IMR-90 (cell line): Measurements from ENCODE around the gene ABTB1. TPM values are rescaled to one million over a fixed set of nuclear protein-coding genes. Genes with fewer than 3 reads are reported as not detected.

Experiments
- ATAC-seq: fragments of 200-7000 bp; cut with Tn5 transposase; 2 replicates; pipeline ENCODE4 v1.9.1; 2020; ENCODE audit warnings: low read depth, mild to moderate bottlenecking, moderate library complexity
- BruUV-seq: library from RNA; stranded (reverse); fragments of 400-500 nt; replicated peaks from 2 replicates; lab custom pipeline; 2021; lab: Mats Ljungman, UMichigan
- CTCF ChIA-PET: fragments of 300-600 bp; formaldehyde crosslinking; extraction: SDS; loops from one replicate; lab custom pipeline; 2021; ENCODE audit warnings: antibody characterized with exemption; lab: Yijun Ruan, JAX
- POLR2A ChIA-PET: fragments of 300-600 bp; sonication (Branson Sonifier 250); formaldehyde crosslinking; loops from one replicate; lab custom pipeline; 2022; ENCODE audit warnings: antibody characterized with exemption; ENCODE audit not compliant: unreplicated experiment; lab: Charles Lee
- DNase-seq: peaks from one replicate; pipeline ENCODE4 v3.0.0; 2013
- H2AFZ ChIP-seq: replicated peaks from 2 replicates; pipeline ENCODE3; 2013; ENCODE audit warnings: low read length, mild to moderate bottlenecking; ENCODE audit not compliant: poor library complexity
- H2AK5ac ChIP-seq: 2 replicates; pipeline ENCODE4 v1.6.1; 2013; ENCODE audit warnings: low read depth, low read length, inconsistent platforms
- H2AK9ac ChIP-seq: replicated peaks from 2 replicates; pipeline ENCODE3; 2013; ENCODE audit warnings: mild to moderate bottlenecking, low read depth, low read length, moderate library complexity; ENCODE audit not compliant: poor library complexity
- H2BK120ac ChIP-seq: 2 replicates; pipeline ENCODE4 v1.6.1; 2013; ENCODE audit warnings: low read depth, low read length, inconsistent platforms
- H2BK15ac ChIP-seq: 3 replicates; pipeline ENCODE4 v1.6.1; 2013; ENCODE audit warnings: low read depth, low read length, inconsistent platforms
- H2BK20ac ChIP-seq: 2 replicates; pipeline ENCODE4 v1.6.1; 2013; ENCODE audit warnings: low read depth, mild to moderate bottlenecking, inconsistent platforms, low read length, moderate library complexity
- H2BK5ac ChIP-seq: 2 replicates; pipeline ENCODE4 v1.6.1; 2013; ENCODE audit warnings: mild to moderate bottlenecking, low read depth, low read length, inconsistent platforms; ENCODE audit not compliant: poor library complexity, severe bottlenecking
- H3K14ac ChIP-seq: replicated peaks from 2 replicates; pipeline ENCODE4 v1.6.1; 2013; ENCODE audit warnings: low read depth, low read length, inconsistent platforms
- H3K18ac ChIP-seq: 2 replicates; pipeline ENCODE4 v1.6.1; 2013; ENCODE audit warnings: low read depth, low read length, control low read depth
- H3K23ac ChIP-seq: 2 replicates; pipeline ENCODE4 v1.6.1; 2013; ENCODE audit warnings: low read depth, low read length, inconsistent platforms
- H3K27ac ChIP-seq: 2 replicates; pipeline ENCODE4 v1.5.1; 2013; ENCODE audit warnings: mild to moderate bottlenecking, control low read depth, low read length; ENCODE audit not compliant: insufficient read depth
- H3K27me3 ChIP-seq: 2 replicates; pipeline ENCODE4 v1.6.1; 2013; ENCODE audit warnings: low read length; ENCODE audit not compliant: control insufficient read depth, insufficient read depth
- H3K36me3 ChIP-seq: 2 replicates; pipeline ENCODE4 v1.6.1; 2013; ENCODE audit warnings: low read length, mixed read lengths; ENCODE audit not compliant: control insufficient read depth, insufficient read depth
- H3K4ac ChIP-seq: 2 replicates; pipeline ENCODE4 v1.6.1; 2013; ENCODE audit warnings: low read depth, low read length, inconsistent platforms
- H3K4me1 ChIP-seq: 2 replicates; pipeline ENCODE4 v1.6.1; 2013; ENCODE audit warnings: low read length, mixed read lengths; ENCODE audit not compliant: control insufficient read depth, insufficient read depth
- H3K4me2 ChIP-seq: 2 replicates; pipeline ENCODE4 v1.6.1; 2013; ENCODE audit warnings: low read depth, mild to moderate bottlenecking, control low read depth, low read length, moderate library complexity
- H3K4me3 ChIP-seq: 2 replicates; pipeline ENCODE4 v1.5.1; 2013; ENCODE audit warnings: low read depth, mild to moderate bottlenecking, control low read depth, low read length, moderate library complexity; ENCODE audit not compliant: insufficient read depth
- H3K56ac ChIP-seq: 2 replicates; pipeline ENCODE4 v1.6.1; 2013; ENCODE audit warnings: low read length, inconsistent platforms; ENCODE audit not compliant: insufficient read depth; ENCODE audit errors: extremely low read depth
- H3K79me1 ChIP-seq, 2 experiments: 2 replicates each; pipeline ENCODE4 v1.6.1; 2013; ENCODE audit warnings: low read length in 2 of 2, inconsistent platforms in 1 of 2, low read depth in 1 of 2
- H3K9ac ChIP-seq: 2 replicates; pipeline ENCODE4 v1.6.1; 2013; ENCODE audit warnings: low read depth, low read length, control low read depth
- H3K9me1 ChIP-seq: 2 replicates; pipeline ENCODE4 v1.6.1; 2013; ENCODE audit warnings: low read length, inconsistent platforms; ENCODE audit not compliant: insufficient read depth
- H3K9me3 ChIP-seq: 2 replicates; pipeline ENCODE4 v1.6.1; 2013; ENCODE audit warnings: low read length; ENCODE audit not compliant: control insufficient read depth, insufficient read depth
- H4K20me1 ChIP-seq: 2 replicates; pipeline ENCODE4 v1.6.1; 2013; ENCODE audit warnings: low read length, inconsistent platforms; ENCODE audit not compliant: insufficient read depth
- H4K5ac ChIP-seq: 2 replicates; pipeline ENCODE4 v1.6.1; 2013; ENCODE audit warnings: mild to moderate bottlenecking, low read depth, low read length, control low read depth
- H4K8ac ChIP-seq, 2 experiments: 2 replicates each; pipeline ENCODE4 v1.6.1; 2013; ENCODE audit warnings: low read depth in 2 of 2, low read length in 2 of 2, control low read depth in 1 of 2, inconsistent platforms in 1 of 2
- H4K91ac ChIP-seq: 2 replicates; pipeline ENCODE4 v1.6.1; 2013; ENCODE audit warnings: low read depth, low read length, inconsistent platforms; ENCODE audit not compliant: insufficient read depth
- BHLHE40 ChIP-seq: fragments of 150-350 bp; IDR thresholded peaks from 2 replicates; pipeline ENCODE4 v1.6.1; 2016; ENCODE audit warnings: mild to moderate bottlenecking, low read depth, low read length
- CEBPB ChIP-seq: IDR thresholded peaks from 2 replicates; pipeline ENCODE4 v1.6.1; 2012; ENCODE audit warnings: low read depth, low read length, improper control_type of control experiment
- CHD1 ChIP-seq: IDR thresholded peaks from 2 replicates; pipeline ENCODE4 v1.6.1; 2012; ENCODE audit warnings: low read depth, low read length, improper control_type of control experiment
- FOS ChIP-seq: fragments of 150-350 bp; IDR thresholded peaks from 2 replicates; pipeline ENCODE4 v1.6.1; 2016; ENCODE audit warnings: low read depth, low read length
- MAFK ChIP-seq: IDR thresholded peaks from 2 replicates; pipeline ENCODE4 v1.6.1; 2012; ENCODE audit warnings: low read depth, low read length, improper control_type of control experiment
- MAZ ChIP-seq: IDR thresholded peaks from 2 replicates; pipeline ENCODE4 v1.6.1; 2012; ENCODE audit warnings: low read depth, mild to moderate bottlenecking, low read length, improper control_type of control experiment, moderate library complexity, borderline replicate concordance
- MXI1 ChIP-seq: IDR thresholded peaks from 2 replicates; pipeline ENCODE4 v1.6.1; 2012; ENCODE audit warnings: low read depth, mild to moderate bottlenecking, low read length, moderate library complexity, borderline replicate concordance
- NFE2L2 ChIP-seq: fragments of 150-350 bp; IDR thresholded peaks from 2 replicates; pipeline ENCODE4 v1.6.1; 2016; ENCODE audit warnings: low read depth, mild to moderate bottlenecking, low read length
- POLR2A ChIP-seq: IDR thresholded peaks from 2 replicates; pipeline ENCODE4 v1.6.1; 2012; ENCODE audit warnings: mild to moderate bottlenecking, low read depth, low read length
- RAD21 ChIP-seq: IDR thresholded peaks from 2 replicates; pipeline ENCODE4 v1.6.1; 2012; ENCODE audit warnings: low read length, improper control_type of control experiment
- RCOR1 ChIP-seq: IDR thresholded peaks from 2 replicates; pipeline ENCODE4 v1.6.1; 2012; ENCODE audit warnings: mild to moderate bottlenecking, low read length, improper control_type of control experiment; ENCODE audit not compliant: insufficient replicate concordance
- RFX5 ChIP-seq: IDR thresholded peaks from 2 replicates; pipeline ENCODE4 v1.8.0; 2012; ENCODE audit warnings: low read depth, mild to moderate bottlenecking, low read length, moderate library complexity
- SMC3 ChIP-seq: fragments of 150-350 bp; IDR thresholded peaks from 2 replicates; pipeline ENCODE4 v1.6.1; 2016; ENCODE audit warnings: low read depth, mild to moderate bottlenecking, antibody characterized with exemption, low read length, moderate library complexity
- WGBS, 2 experiments: methylation state at CpG; one replicate each; pipeline versions ENCODE4 v1.1.5 to v1.1.7; 2013; ENCODE audit warnings: missing lambda C conversion rate in 2 of 2; ENCODE audit not compliant: insufficient read length in 1 of 2; ENCODE audit errors: extremely low coverage in 2 of 2; 5-methylcytosine and 5-hydroxymethylcytosine counted together
- dilution Hi-C: fragments of 300-500 bp; cut with HindIII; formaldehyde crosslinking; loops from one replicate; pipeline ENCODE4 v1.14.3; 2018; ENCODE audit warnings: low sequenced_read_pairs; ENCODE audit not compliant: unreplicated experiment
- in situ Hi-C: fragments of 300-500 bp; cut with MboI; formaldehyde crosslinking; loops from 3 replicates; pipeline ENCODE4 v1.14.3; 2019; ENCODE audit warnings: low sequenced_read_pairs, inconsistent platforms, mixed read lengths
- intact Hi-C: fragments of 100-400 bp; cut with micrococcal nuclease; formaldehyde crosslinking; loops from 2 replicates; pipeline ENCODE4 v1.10.0; 2022
- polyA plus RNA-seq, 3 experiments: library from polyadenylated mRNA; depleted of rRNA; stranded (reverse); fragments of >200 nt; gene quantifications; 2 replicates each; pipeline ENCODE4 v1.2.3, GENCODE V29; 2012; ENCODE audit warnings: low replicate concordance in 1 of 3
- total RNA-seq: library from RNA; depleted of rRNA; stranded (reverse); fragments of >200 nt; gene quantifications from 2 replicates; pipeline ENCODE4 v1.2.3, GENCODE V29; 2012
- TF ChIP-seq, protein P1 (sequence below): fragments of 150-350 bp; IDR thresholded peaks from 2 replicates; pipeline ENCODE4 v1.6.1; 2017; ENCODE audit warnings: mild to moderate bottlenecking, antibody characterized with exemption, low read length, low read depth
- TF ChIP-seq, protein P2 (sequence below): conservative IDR thresholded peaks from 2 replicates; pipeline ENCODE4 v1.5.1; 2012; ENCODE audit warnings: mild to moderate bottlenecking, low read depth, low read length, improper control_type of control experiment
- TF ChIP-seq, protein P3 (sequence below): fragments of 150-350 bp; IDR thresholded peaks from 2 replicates; pipeline ENCODE4 v1.6.1; 2016; ENCODE audit warnings: low read depth, mild to moderate bottlenecking, low read length, moderate library complexity, borderline replicate concordance

ABTB1 gene
- total and polyA plus RNA-seq, 2 of the 4 experiments (the other 2 are of a cell fraction), result 3.2 to 23.0 TPM

DNA sequence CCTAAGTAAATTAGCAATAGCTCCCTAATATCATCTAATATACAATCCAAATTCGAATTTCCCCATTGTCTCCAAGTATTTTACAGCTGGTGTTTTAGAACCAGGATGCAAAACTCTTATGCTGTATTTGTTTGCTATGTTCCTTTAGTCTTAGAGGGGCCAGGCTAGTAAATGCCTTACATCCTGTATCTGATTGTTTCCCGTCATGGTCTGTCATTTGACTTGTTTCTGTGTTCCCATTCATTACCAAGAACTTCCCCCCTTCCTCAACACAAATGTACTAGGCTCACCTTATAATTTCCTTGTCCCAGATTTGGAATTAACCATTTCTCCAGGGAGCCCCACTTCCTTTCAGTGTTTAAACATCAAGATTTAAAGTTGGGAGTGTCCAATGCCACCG is 54.1 kb downstream of the ABTB1 start:
- no peak overlapping the region for H3K56ac ChIP-seq
- intact Hi-C loops (no loop called here), dilution Hi-C loops (no loop called here), in situ Hi-C loops (no loop called here)
- H3K4me3 ChIP-seq, result no peak overlapping the region
- H2BK15ac ChIP-seq, result no peak overlapping the region
- H3K18ac ChIP-seq, result no peak overlapping the region
- H3K23ac ChIP-seq, result no peak overlapping the region
- no peak overlapping the region for H3K4me2 ChIP-seq
- peaks cover 14% of the 10 kb centered on the region for H3K9me1 ChIP-seq
- no peak overlapping the region for H3K9ac ChIP-seq
- ChIA-PET POLR2A (no interaction called here), CTCF (no interaction called here)
- no peak overlapping the region for H4K5ac ChIP-seq
- no CpG with 5 or more reads among the region's 3 CpGs for WGBS, 2 experiments
- H2AFZ ChIP-seq, result no peak overlapping the region
- BruUV-seq, result no TSS peak
- H4K20me1 ChIP-seq, result no peaks in the 10 kb centered on the region
- no peaks in the 10 kb centered on the region for H3K9me3 ChIP-seq
- no peak overlapping the region for H2AK9ac ChIP-seq
- H2BK20ac ChIP-seq, result no peak overlapping the region
- peaks cover 18 to 50% of the 10 kb centered on the region in 2 experiments; a peak in 2 of 4 replicates for H3K79me1 ChIP-seq
- no peak overlapping the region for H3K4ac ChIP-seq
- H2AK5ac ChIP-seq, result no peak overlapping the region
- no peaks in the 10 kb centered on the region; the same call in none of the 2 replicates for H3K36me3 ChIP-seq
- H2BK5ac ChIP-seq, result no peak overlapping the region
- peaks cover 10% of the 10 kb centered on the region for H3K4me1 ChIP-seq
- DNase-seq, result no peak
- no peak overlapping the region for H3K14ac ChIP-seq
- H2BK120ac ChIP-seq, result no peak overlapping the region
- no peak overlapping the region for H4K8ac ChIP-seq
- no peaks in the 10 kb centered on the region for H3K27me3 ChIP-seq
- no peak for ATAC-seq
- TF ChIP-seq MAZ (no peak), CHD1 (no peak), RCOR1 (no peak), CEBPB (no peak), MXI1 (no peak), MAFK (no peak), RAD21 (no peak), POLR2A (no peak), FOS (no peak), NFE2L2 (no peak), BHLHE40 (no peak), SMC3 (no peak), RFX5 (no peak)
- TF ChIP-seq, protein P1, sequence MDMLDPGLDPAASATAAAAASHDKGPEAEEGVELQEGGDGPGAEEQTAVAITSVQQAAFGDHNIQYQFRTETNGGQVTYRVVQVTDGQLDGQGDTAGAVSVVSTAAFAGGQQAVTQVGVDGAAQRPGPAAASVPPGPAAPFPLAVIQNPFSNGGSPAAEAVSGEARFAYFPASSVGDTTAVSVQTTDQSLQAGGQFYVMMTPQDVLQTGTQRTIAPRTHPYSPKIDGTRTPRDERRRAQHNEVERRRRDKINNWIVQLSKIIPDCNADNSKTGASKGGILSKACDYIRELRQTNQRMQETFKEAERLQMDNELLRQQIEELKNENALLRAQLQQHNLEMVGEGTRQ, result no peak
- TF ChIP-seq, protein P2, sequence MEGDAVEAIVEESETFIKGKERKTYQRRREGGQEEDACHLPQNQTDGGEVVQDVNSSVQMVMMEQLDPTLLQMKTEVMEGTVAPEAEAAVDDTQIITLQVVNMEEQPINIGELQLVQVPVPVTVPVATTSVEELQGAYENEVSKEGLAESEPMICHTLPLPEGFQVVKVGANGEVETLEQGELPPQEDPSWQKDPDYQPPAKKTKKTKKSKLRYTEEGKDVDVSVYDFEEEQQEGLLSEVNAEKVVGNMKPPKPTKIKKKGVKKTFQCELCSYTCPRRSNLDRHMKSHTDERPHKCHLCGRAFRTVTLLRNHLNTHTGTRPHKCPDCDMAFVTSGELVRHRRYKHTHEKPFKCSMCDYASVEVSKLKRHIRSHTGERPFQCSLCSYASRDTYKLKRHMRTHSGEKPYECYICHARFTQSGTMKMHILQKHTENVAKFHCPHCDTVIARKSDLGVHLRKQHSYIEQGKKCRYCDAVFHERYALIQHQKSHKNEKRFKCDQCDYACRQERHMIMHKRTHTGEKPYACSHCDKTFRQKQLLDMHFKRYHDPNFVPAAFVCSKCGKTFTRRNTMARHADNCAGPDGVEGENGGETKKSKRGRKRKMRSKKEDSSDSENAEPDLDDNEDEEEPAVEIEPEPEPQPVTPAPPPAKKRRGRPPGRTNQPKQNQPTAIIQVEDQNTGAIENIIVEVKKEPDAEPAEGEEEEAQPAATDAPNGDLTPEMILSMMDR, result no peak
- TF ChIP-seq, protein P3, sequence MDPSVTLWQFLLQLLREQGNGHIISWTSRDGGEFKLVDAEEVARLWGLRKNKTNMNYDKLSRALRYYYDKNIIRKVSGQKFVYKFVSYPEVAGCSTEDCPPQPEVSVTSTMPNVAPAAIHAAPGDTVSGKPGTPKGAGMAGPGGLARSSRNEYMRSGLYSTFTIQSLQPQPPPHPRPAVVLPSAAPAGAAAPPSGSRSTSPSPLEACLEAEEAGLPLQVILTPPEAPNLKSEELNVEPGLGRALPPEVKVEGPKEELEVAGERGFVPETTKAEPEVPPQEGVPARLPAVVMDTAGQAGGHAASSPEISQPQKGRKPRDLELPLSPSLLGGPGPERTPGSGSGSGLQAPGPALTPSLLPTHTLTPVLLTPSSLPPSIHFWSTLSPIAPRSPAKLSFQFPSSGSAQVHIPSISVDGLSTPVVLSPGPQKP, result no peak
- no peak overlapping the region for H3K27ac ChIP-seq
- no peak overlapping the region for H4K91ac ChIP-seq
